Erythroblast (primary cell): ENCODE results near the gene TNFRSF19.

Experiments
- GATA1 ChIP-seq: IDR thresholded peaks from 2 replicates; pipeline ENCODE4 v1.6.1; 2011; ENCODE audit warnings: low read depth, mild to moderate bottlenecking, control low read depth, low read length, moderate library complexity
- POLR2A ChIP-seq: IDR thresholded peaks from 2 replicates; pipeline ENCODE4 v1.6.1; 2011; ENCODE audit warnings: mild to moderate bottlenecking, low read length

- no peak for TF ChIP-seq POLR2A
- TF ChIP-seq GATA1: no peak
Observed at GRCh38 chr13:23716401-23716800, 146.2 kb downstream of the TNFRSF19 start.
